ENCODE measurements around the gene SLC15A1.

DNA sequence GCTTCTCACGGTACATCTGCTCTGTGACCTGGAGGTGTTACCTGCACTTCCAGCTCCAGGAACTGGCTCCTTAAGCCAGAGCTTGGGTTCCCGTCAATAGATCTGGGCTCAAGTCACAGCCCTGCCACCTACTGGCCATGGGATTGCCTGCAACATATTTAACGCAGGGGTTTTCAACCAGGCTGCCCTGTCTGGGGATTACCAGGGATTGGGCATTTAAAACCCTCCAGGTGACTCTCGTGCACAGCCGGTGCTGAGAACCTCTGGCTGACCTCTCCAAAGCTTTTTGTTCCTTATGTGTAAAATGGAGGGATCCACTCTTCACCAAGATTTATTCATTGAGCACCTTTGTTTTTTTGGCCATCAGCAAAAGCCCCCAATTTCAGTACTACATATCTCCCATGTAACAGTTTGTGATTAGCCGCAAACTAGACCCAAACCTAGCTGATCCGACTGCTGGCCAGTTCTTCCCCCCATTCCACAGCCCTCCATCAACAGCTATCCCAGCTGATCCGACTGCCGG, 98.9 kb downstream of the SLC15A1 start:
- TF ChIP-seq ZNF274 (IDR thresholded peaks at IDR 0.05; ENCODE audit: low read depth, low read length) = no peak
- no peak for TF ChIP-seq SUZ12 (IDR thresholded peaks at IDR 0.05; ENCODE audit: extremely low read depth, insufficient read depth, insufficient read length)

All from NT2/D1 (cell line).